Measurements from ENCODE around the gene SWAP70.
"Not testable (repeated sequence)": the region's sequence is repeated elsewhere in the genome, so short reads cannot be mapped to it uniquely, and the experiment has no call there.

The SWAP70 gene

DNA sequence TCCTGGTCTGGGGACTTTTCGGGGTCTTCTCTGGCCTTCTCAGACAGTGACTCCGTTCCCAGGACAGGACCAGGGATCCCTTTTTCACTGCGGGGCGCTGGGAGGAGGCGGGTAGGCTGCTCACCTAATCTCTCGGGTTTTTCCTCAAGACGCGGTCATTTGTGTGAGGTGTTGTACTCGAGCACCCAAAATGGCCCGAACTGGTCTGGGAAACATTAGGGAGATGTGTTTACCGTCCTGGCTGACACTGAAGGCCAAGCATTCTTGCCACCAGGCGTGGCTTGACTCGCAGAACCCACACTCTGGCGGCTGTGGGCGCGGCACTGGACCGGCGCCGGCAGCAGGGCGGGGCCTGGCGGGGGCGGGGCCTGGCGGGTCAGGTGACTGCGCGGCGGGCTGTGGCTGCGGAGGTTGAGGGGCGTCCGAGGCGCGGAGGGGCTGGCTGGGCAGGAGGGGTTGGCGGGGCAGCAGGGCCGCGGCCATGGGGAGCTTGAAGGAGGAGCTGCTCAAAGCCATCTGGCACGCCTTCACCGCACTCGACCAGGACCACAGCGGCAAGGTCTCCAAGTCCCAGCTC lies at the start of gene SWAP70:
Gene SWAP70, plus strand, starts transcription at position 379 of the 577 bp plus-strand sequence. Its CDS starts 103 bp downstream, at position 482.
- Histone ChIP-seq H3K4me3 (ENCODE audit: low read depth in 1 of 2, low read length in 2 of 2) (peak within 1 kb of the TSS; percentile 87 to 90), H3K27ac (ENCODE audit: low read length) (peak within 1 kb of the TSS; percentile 80), H3K9me3 (ENCODE audit: control insufficient read depth in 1 of 2, low read length in 2 of 2) (peaks cover 0 to 3% of the 10 kb centered on the region in 2 donors), H3K27me3 (ENCODE audit: low read depth, low read length) (no peaks in the 10 kb centered on the region), H3K36me3 (ENCODE audit: control insufficient read depth in 1 of 2, insufficient read depth in 2 of 2, low read length in 2 of 2) (peaks cover 0 to 7% of the 10 kb centered on the region in 2 donors), H3K4me1 (ENCODE audit: control insufficient read depth in 1 of 2, insufficient read depth in 2 of 2, low read length in 2 of 2) (no peaks in the 10 kb centered on the region)

DNA sequence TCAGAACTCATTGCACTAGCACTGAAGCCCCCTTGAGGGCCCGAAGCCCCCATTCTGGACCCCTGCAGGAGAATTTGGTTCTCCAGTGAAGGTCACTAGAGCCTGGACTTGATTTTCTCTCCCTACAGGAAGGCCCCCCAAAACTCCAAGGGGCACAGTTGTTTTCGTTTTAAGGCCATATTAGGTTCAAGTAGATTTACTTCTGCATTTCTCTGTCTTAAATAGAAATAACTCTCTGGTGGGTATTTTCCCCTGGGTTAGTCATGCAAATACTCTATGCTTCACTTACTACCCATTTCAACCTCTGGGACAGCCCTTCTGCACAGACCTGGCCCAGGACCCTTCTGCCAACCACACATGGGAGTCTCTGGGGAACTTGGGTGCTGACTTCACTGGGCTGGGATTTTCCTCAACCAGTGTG lies 48.8 kb upstream of the SWAP70 start:
- no peaks in the 10 kb centered on the region for H3K9me3 ChIP-seq (ENCODE audit: control insufficient read depth in 1 of 2, low read length in 2 of 2)
- H3K4me3 ChIP-seq (ENCODE audit: low read depth in 1 of 2, low read length in 2 of 2), result no peak overlapping the region
- peaks cover 0 to 6% of the 10 kb centered on the region in 2 donors for H3K36me3 ChIP-seq (ENCODE audit: control insufficient read depth in 1 of 2, insufficient read depth in 2 of 2, low read length in 2 of 2)
- no peaks in the 10 kb centered on the region for H3K27me3 ChIP-seq (ENCODE audit: low read depth, low read length)
- peaks cover 0 to 6% of the 10 kb centered on the region in 2 donors for H3K4me1 ChIP-seq (ENCODE audit: control insufficient read depth in 1 of 2, insufficient read depth in 2 of 2, low read length in 2 of 2)
- H3K27ac ChIP-seq (ENCODE audit: low read length), result peak overlapping the region; percentile 99

DNA sequence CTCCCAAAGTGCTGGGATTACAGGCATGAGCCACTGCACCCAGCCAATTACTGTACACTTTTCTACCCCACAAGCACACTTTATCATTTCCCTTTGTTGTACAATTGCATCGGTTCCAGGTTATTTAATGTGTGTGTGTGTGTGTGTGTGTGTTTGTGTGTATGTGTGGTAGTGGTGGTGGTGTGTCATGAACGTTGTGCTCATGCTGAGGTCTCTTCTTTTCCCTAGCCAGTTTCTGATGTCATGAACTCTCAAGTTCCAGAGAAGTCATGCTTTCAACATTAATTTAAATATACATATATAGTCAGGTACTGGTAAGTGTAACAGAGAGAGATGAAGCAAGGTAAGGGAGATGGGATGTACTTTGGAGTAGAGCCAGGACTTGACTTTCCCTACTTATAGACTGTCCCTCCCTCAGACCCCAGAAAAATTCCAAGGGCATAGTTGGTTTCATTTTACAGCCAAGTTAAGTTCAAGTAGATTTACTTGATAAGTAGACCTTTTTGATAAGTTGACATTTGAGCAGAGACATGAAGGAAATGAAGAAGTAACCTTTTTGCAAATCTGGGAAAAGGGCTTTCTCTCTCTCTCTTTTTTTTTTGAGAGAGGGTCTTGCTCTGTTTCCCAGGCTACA lies 47.7 kb upstream of the SWAP70 start:
- no peak overlapping the region for H3K4me3 ChIP-seq (ENCODE audit: low read depth in 1 of 2, low read length in 2 of 2)
- peaks cover 0 to 6% of the 10 kb centered on the region in 2 donors for H3K4me1 ChIP-seq (ENCODE audit: control insufficient read depth in 1 of 2, insufficient read depth in 2 of 2, low read length in 2 of 2)
- H3K27ac ChIP-seq (ENCODE audit: low read length), result no peak overlapping the region
- H3K9me3 ChIP-seq (ENCODE audit: control insufficient read depth in 1 of 2, low read length in 2 of 2), result no peaks in the 10 kb centered on the region
- no peaks in the 10 kb centered on the region for H3K27me3 ChIP-seq (ENCODE audit: low read depth, low read length)
- peaks cover 0 to 6% of the 10 kb centered on the region in 2 donors for H3K36me3 ChIP-seq (ENCODE audit: control insufficient read depth in 1 of 2, insufficient read depth in 2 of 2, low read length in 2 of 2)

DNA sequence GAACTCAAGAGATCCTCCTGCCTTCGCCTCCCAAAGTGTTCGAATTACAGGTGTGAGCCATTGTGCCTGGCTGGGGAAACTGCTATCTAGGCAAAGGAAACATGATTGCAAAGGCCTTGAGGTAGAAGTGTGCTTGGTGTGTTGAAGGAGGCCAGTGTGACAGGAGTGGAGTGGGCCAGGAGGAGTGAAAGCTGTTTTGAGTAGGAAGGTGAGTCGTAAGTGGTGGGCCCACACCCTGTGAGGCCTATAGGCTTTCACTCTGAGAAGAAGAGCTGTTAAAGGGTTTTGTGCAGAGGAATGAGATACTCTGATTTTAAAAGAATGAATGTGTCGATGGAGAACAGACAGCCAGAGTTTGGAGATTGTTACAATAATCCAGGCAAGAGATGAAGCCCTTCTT lies 47.0 kb upstream of the SWAP70 start:
- Histone ChIP-seq H3K4me1 (ENCODE audit: control insufficient read depth in 1 of 2, insufficient read depth in 2 of 2, low read length in 2 of 2) (peaks cover 0 to 6% of the 10 kb centered on the region in 2 donors), H3K27ac (ENCODE audit: low read length) (no peak overlapping the region), H3K4me3 (ENCODE audit: low read depth in 1 of 2, low read length in 2 of 2) (no peak overlapping the region), H3K27me3 (ENCODE audit: low read depth, low read length) (no peaks in the 10 kb centered on the region), H3K9me3 (ENCODE audit: control insufficient read depth in 1 of 2, low read length in 2 of 2) (no peaks in the 10 kb centered on the region), H3K36me3 (ENCODE audit: control insufficient read depth in 1 of 2, insufficient read depth in 2 of 2, low read length in 2 of 2) (peaks cover 0 to 6% of the 10 kb centered on the region in 2 donors)

DNA sequence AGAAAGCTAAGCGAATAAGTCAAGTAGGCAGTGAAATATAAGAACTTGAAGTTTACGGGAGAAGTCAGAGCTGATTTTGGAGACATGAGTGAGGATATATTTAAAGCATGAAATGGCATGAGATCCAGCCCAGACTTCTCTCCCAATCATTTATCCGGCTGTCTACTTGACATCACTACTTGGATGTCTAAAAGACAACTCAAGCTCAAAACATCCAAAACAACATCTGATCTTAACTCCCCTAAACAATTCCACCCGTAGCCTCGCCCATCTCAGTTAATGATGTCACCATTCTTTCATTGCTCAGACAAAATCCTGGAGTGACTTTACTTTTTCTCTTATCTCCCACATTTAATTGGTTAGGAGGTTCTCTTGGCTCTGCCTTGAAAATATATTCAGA lies 45.9 kb upstream of the SWAP70 start:
- H3K36me3 ChIP-seq (ENCODE audit: control insufficient read depth in 1 of 2, insufficient read depth in 2 of 2, low read length in 2 of 2), result peaks cover 0 to 6% of the 10 kb centered on the region in 2 donors
- H3K4me1 ChIP-seq (ENCODE audit: control insufficient read depth in 1 of 2, insufficient read depth in 2 of 2, low read length in 2 of 2), result peaks cover 0 to 6% of the 10 kb centered on the region in 2 donors
- H3K27ac ChIP-seq (ENCODE audit: low read length), result no peak overlapping the region
- no peaks in the 10 kb centered on the region for H3K27me3 ChIP-seq (ENCODE audit: low read depth, low read length)
- H3K4me3 ChIP-seq (ENCODE audit: low read depth in 1 of 2, low read length in 2 of 2), result no peak overlapping the region
- no peaks in the 10 kb centered on the region for H3K9me3 ChIP-seq (ENCODE audit: control insufficient read depth in 1 of 2, low read length in 2 of 2)

DNA sequence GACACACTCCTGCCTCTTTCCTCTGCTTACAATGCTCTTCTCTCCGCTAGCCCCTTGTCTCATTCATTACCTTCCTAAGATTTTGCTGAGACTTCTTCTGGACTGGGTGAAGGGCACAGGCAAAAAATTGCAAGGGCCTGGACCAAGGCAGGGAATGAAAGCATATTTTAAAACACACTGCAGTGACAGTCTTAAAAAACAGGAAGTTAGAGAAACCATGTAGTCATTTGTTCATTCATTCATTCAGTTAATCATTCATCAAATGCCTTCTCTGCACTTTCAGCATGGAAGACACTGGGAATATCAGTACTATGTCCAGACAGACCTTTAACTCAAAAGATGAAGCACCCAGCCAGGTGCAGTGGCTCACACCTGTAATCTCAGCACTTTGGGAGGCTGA lies 44.9 kb upstream of the SWAP70 start:
- Histone ChIP-seq H3K27me3 (ENCODE audit: low read depth, low read length) (no peaks in the 10 kb centered on the region), H3K4me1 (ENCODE audit: control insufficient read depth in 1 of 2, insufficient read depth in 2 of 2, low read length in 2 of 2) (peaks cover 0 to 6% of the 10 kb centered on the region in 2 donors), H3K9me3 (ENCODE audit: control insufficient read depth in 1 of 2, low read length in 2 of 2) (no peaks in the 10 kb centered on the region), H3K4me3 (ENCODE audit: low read depth in 1 of 2, low read length in 2 of 2) (no peak overlapping the region), H3K36me3 (ENCODE audit: control insufficient read depth in 1 of 2, insufficient read depth in 2 of 2, low read length in 2 of 2) (no peaks in the 10 kb centered on the region), H3K27ac (ENCODE audit: low read length) (no peak overlapping the region)

DNA sequence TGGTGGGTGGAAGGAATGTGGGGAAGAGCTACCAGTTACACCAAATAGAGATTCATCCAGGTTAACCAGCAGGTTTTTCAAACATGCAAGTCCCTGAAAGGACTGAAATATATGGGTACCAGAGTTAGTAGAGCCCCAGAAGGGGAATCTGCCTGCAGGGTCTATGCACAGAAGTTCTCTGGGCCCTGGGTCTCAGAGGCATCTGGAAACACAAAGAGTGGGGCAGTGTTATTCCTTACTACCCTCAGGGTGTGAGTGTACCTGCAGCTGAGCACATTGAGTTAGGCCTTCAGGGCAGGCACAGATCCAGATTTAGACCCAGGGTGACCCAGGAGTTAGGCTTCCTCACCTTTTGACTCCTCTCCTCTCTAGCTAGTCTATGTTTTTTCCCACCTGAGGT lies 43.9 kb upstream of the SWAP70 start:
- Histone ChIP-seq H3K4me1 (ENCODE audit: control insufficient read depth in 1 of 2, insufficient read depth in 2 of 2, low read length in 2 of 2) (peaks cover 0 to 1% of the 10 kb centered on the region in 2 donors), H3K27me3 (ENCODE audit: low read depth, low read length) (no peaks in the 10 kb centered on the region), H3K27ac (ENCODE audit: low read length) (no peak overlapping the region), H3K36me3 (ENCODE audit: control insufficient read depth in 1 of 2, insufficient read depth in 2 of 2, low read length in 2 of 2) (no peaks in the 10 kb centered on the region), H3K4me3 (ENCODE audit: low read depth in 1 of 2, low read length in 2 of 2) (no peak overlapping the region), H3K9me3 (ENCODE audit: control insufficient read depth in 1 of 2, low read length in 2 of 2) (no peaks in the 10 kb centered on the region)

DNA sequence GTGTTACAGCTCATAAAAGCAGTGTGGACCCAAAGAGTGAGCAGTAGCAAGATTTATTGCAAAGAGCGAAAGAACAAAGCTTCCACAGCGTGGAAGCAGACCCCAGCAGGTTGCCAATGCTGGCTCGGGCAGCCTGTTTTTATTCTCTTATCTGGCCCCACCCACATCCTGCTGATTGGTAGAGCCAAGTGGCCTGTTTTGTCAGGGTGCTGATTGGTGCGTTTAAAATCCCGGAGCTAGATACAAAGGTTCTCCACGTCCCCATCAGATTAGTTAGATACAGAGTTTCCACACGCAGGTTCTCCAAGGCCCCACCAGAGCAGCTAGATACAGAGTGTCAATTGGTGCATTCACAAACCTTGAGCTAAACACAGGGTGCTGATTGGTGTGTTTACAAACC lies 41.5 kb upstream of the SWAP70 start:
- not testable (repeated sequence) for H3K9me3 ChIP-seq (ENCODE audit: control insufficient read depth in 1 of 2, low read length in 2 of 2); H3K27ac ChIP-seq (ENCODE audit: low read length); H3K4me3 ChIP-seq (ENCODE audit: low read depth in 1 of 2, low read length in 2 of 2); H3K36me3 ChIP-seq (ENCODE audit: control insufficient read depth in 1 of 2, insufficient read depth in 2 of 2, low read length in 2 of 2); H3K4me1 ChIP-seq (ENCODE audit: control insufficient read depth in 1 of 2, insufficient read depth in 2 of 2, low read length in 2 of 2); H3K27me3 ChIP-seq (ENCODE audit: low read depth, low read length)

DNA sequence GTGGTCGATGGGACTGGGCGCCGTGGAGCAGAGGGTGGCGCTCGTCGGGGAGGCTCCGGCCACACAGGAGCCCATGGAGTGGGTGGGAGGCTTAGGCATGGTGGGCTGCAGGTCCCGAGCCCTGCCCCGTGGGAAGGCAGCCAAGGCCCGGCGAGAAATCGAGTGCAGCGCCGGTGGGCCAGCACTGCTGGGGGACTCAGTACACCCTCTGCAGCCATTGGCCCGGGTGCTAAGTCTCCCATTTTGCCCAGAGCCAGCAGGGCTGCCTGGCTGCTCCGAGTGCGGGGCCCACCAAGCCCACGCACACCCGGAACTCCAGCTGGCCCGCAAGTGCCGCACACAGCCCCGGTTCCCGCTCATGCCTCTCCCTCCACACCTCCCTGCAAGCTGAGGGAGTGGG lies 40.8 kb upstream of the SWAP70 start:
- H3K9me3 ChIP-seq (ENCODE audit: control insufficient read depth in 1 of 2, low read length in 2 of 2); H3K36me3 ChIP-seq (ENCODE audit: control insufficient read depth in 1 of 2, insufficient read depth in 2 of 2, low read length in 2 of 2); H3K27me3 ChIP-seq (ENCODE audit: low read depth, low read length); H3K4me3 ChIP-seq (ENCODE audit: low read depth in 1 of 2, low read length in 2 of 2); H3K27ac ChIP-seq (ENCODE audit: low read length); H3K4me1 ChIP-seq (ENCODE audit: control insufficient read depth in 1 of 2, insufficient read depth in 2 of 2, low read length in 2 of 2): not testable (repeated sequence)

DNA sequence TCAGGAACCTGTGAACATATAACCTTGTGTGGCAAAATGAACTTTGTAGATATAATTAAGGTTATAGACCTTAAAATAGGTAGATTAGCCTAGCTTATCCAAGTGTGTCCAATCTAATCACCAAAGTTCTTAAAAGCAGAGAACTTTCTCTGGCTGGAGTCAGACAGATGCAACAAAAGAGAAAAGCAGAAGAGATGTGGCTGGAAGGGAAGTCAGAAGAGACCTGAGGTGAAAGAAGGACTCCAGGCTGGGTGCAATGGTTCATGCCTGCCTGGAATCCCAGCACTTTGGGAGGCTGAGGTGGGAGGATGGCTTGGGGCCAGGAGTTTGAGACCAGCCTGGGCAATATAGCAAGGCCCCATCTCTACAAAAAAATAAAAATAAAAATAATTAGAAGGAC lies 39.4 kb upstream of the SWAP70 start:
- Histone ChIP-seq H3K27ac (ENCODE audit: low read length) (no peak overlapping the region), H3K36me3 (ENCODE audit: control insufficient read depth in 1 of 2, insufficient read depth in 2 of 2, low read length in 2 of 2) (no peaks in the 10 kb centered on the region), H3K4me3 (ENCODE audit: low read depth in 1 of 2, low read length in 2 of 2) (no peak overlapping the region)

DNA sequence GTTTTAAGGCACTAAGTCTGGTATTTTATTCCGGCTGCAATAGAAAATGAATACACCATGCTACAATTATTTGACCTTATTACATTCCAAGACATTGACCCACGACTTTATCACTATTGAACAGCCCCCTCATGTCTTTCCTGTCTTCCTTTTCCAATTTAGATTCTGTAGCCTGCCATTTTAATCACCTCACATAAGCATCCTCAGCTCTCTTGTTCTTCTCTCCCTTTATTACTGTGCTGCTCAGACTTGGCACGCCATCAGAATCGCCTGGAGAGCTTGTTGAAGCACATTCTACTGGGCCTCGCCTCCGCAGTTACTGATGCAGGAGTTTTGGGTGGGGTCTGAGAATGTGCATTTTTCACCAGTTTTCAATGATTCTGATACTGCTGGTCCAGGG lies 38.7 kb upstream of the SWAP70 start:
- no peaks in the 10 kb centered on the region for H3K9me3 ChIP-seq (ENCODE audit: control insufficient read depth in 1 of 2, low read length in 2 of 2)
- H3K36me3 ChIP-seq (ENCODE audit: control insufficient read depth in 1 of 2, insufficient read depth in 2 of 2, low read length in 2 of 2), result no peaks in the 10 kb centered on the region
- H3K27me3 ChIP-seq (ENCODE audit: low read depth, low read length), result no peaks in the 10 kb centered on the region
- H3K4me3 ChIP-seq (ENCODE audit: low read depth in 1 of 2, low read length in 2 of 2), result no peak overlapping the region
- H3K27ac ChIP-seq (ENCODE audit: low read length), result no peak overlapping the region
- H3K4me1 ChIP-seq (ENCODE audit: control insufficient read depth in 1 of 2, insufficient read depth in 2 of 2, low read length in 2 of 2), result no peaks in the 10 kb centered on the region

More for the DNA sequence above, 39.4 kb upstream of the SWAP70 start:
- Histone ChIP-seq H3K4me1 (ENCODE audit: control insufficient read depth in 1 of 2, insufficient read depth in 2 of 2, low read length in 2 of 2) (no peaks in the 10 kb centered on the region), H3K9me3 (ENCODE audit: control insufficient read depth in 1 of 2, low read length in 2 of 2) (no peaks in the 10 kb centered on the region), H3K27me3 (ENCODE audit: low read depth, low read length) (no peaks in the 10 kb centered on the region)

DNA sequence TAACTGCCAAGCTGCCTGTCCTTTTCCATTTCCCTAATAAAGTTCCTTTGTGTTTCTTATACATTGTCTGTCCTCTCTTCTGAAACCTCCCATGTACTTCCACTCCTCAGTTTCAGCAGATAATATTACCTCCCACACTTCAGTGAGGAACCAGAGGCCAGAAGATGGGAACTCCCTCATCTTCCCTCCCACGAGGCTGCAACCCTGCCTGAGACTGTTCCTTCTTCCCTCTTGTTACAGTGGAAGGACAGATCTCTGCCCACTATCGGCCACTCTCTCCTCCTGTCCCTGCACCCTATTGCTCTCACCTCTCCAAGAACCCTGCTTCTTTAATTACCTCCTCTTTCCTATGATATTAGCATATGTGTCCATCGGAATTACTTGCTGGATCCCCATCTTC lies 38.1 kb upstream of the SWAP70 start:
- Histone ChIP-seq H3K4me1 (ENCODE audit: control insufficient read depth in 1 of 2, insufficient read depth in 2 of 2, low read length in 2 of 2) (no peaks in the 10 kb centered on the region), H3K27me3 (ENCODE audit: low read depth, low read length) (no peaks in the 10 kb centered on the region), H3K27ac (ENCODE audit: low read length) (no peak overlapping the region), H3K36me3 (ENCODE audit: control insufficient read depth in 1 of 2, insufficient read depth in 2 of 2, low read length in 2 of 2) (no peaks in the 10 kb centered on the region), H3K9me3 (ENCODE audit: control insufficient read depth in 1 of 2, low read length in 2 of 2) (no peaks in the 10 kb centered on the region), H3K4me3 (ENCODE audit: low read depth in 1 of 2, low read length in 2 of 2) (no peak overlapping the region)

All from muscle layer of duodenum (tissue), 2 donors.